Mesenchymal stem cell (in vitro differentiated cells and primary cell): ENCODE data around the gene KCNK2.

Source experiments
- DNase-seq: peaks from one replicate; pipeline ENCODE4 v3.0.0-alpha.2; 2013
- H2AFZ ChIP-seq: one replicate; pipeline ENCODE4 v1.6.1; 2013; ENCODE audit warnings: low read depth, mild to moderate bottlenecking, control low read depth, inconsistent platforms, low read length, moderate library complexity
- H2AK5ac ChIP-seq: 2 replicates; pipeline ENCODE4 v1.6.1; 2013; ENCODE audit warnings: low read length, moderate library complexity, mild to moderate bottlenecking, inconsistent platforms; ENCODE audit not compliant: severe bottlenecking
- H2BK120ac ChIP-seq: one replicate; pipeline ENCODE4 v1.6.1; 2013; ENCODE audit warnings: low read depth, mild to moderate bottlenecking, inconsistent platforms, low read length, moderate library complexity
- H2BK12ac ChIP-seq, 2 experiments: one replicate each; pipeline ENCODE4 v1.6.1; 2013; ENCODE audit warnings: inconsistent platforms in 2 of 2, low read length in 2 of 2, mild to moderate bottlenecking in 2 of 2, moderate library complexity in 2 of 2, control low read depth in 1 of 2
- H2BK15ac ChIP-seq: one replicate; pipeline ENCODE4 v1.6.1; 2013; ENCODE audit warnings: mild to moderate bottlenecking, low read depth, inconsistent platforms; ENCODE audit not compliant: poor library complexity, severe bottlenecking
- H2BK5ac ChIP-seq: 2 replicates; pipeline ENCODE4 v1.6.1; 2013; ENCODE audit warnings: low read depth, mild to moderate bottlenecking, low read length, control low read depth, inconsistent platforms; ENCODE audit not compliant: poor library complexity, severe bottlenecking
- H3K14ac ChIP-seq, 2 experiments: one replicate each; pipeline ENCODE4 v1.6.1; 2013; ENCODE audit warnings: inconsistent platforms in 2 of 2, low read length in 2 of 2, control low read depth in 1 of 2, mild to moderate bottlenecking in 1 of 2, moderate library complexity in 1 of 2
- H3K18ac ChIP-seq, 2 experiments: one replicate each; pipeline ENCODE4 v1.6.1; 2013; ENCODE audit warnings: inconsistent platforms in 2 of 2, low read length in 2 of 2, control low read depth in 1 of 2, low read depth in 1 of 2, mild to moderate bottlenecking in 1 of 2
- H3K23ac ChIP-seq, 2 experiments: one replicate each; pipeline ENCODE4 v1.6.1; 2013; ENCODE audit warnings: inconsistent platforms in 2 of 2, low read length in 2 of 2, mild to moderate bottlenecking in 2 of 2, moderate library complexity in 2 of 2, control low read depth in 1 of 2
- H3K27ac ChIP-seq: 2 replicates; pipeline ENCODE4 v1.5.1; 2013; ENCODE audit warnings: mild to moderate bottlenecking, moderate library complexity, low read length, control low read depth, inconsistent platforms; ENCODE audit not compliant: poor library complexity, severe bottlenecking
- H3K27me3 ChIP-seq, 2 experiments: 2 replicates each; pipeline versions ENCODE4 v1.6.1 to v1.7.0; 2013; ENCODE audit warnings: low read length in 2 of 2, mild to moderate bottlenecking in 2 of 2, moderate library complexity in 2 of 2, control low read depth in 1 of 2, inconsistent platforms in 1 of 2; ENCODE audit not compliant: control insufficient read depth in 1 of 2, insufficient read depth in 1 of 2
- H3K36me3 ChIP-seq, 2 experiments: 2 replicates each; pipeline versions ENCODE4 v1.6.1 to v1.7.0; 2013; ENCODE audit warnings: low read length in 2 of 2, control low read depth in 1 of 2, inconsistent platforms in 1 of 2, low read depth in 1 of 2, mild to moderate bottlenecking in 1 of 2; ENCODE audit not compliant: insufficient read depth in 2 of 2, control insufficient read depth in 1 of 2
- H3K4ac ChIP-seq, 2 experiments: one replicate each; pipeline ENCODE4 v1.6.1; 2013; ENCODE audit warnings: inconsistent platforms in 2 of 2, low read length in 2 of 2, mild to moderate bottlenecking in 2 of 2, moderate library complexity in 2 of 2, control low read depth in 1 of 2, low read depth in 1 of 2
- H3K4me1 ChIP-seq: 2 replicates; pipeline ENCODE4 v1.6.1; 2013; ENCODE audit warnings: low read depth, low read length, control low read depth; ENCODE audit not compliant: control insufficient read depth, insufficient read depth
- H3K4me2 ChIP-seq: 2 replicates; pipeline ENCODE4 v1.6.1; 2013; ENCODE audit warnings: low read length, mild to moderate bottlenecking, inconsistent platforms; ENCODE audit not compliant: poor library complexity, severe bottlenecking
- H3K4me3 ChIP-seq, 2 experiments: 2 replicates each; pipeline versions ENCODE4 v1.5.1 to v1.7.0; 2013; ENCODE audit warnings: low read length in 2 of 2, mild to moderate bottlenecking in 2 of 2, control low read depth in 1 of 2, low read depth in 1 of 2; ENCODE audit not compliant: insufficient read depth in 1 of 2
- H3K79me1 ChIP-seq: replicated peaks from 2 replicates; pipeline ENCODE4 v1.6.1; 2013; ENCODE audit warnings: mild to moderate bottlenecking, control low read depth, low read length, inconsistent platforms; ENCODE audit not compliant: poor library complexity, severe bottlenecking
- H3K9ac ChIP-seq: 2 replicates; pipeline ENCODE4 v1.7.0; 2013; ENCODE audit warnings: mild to moderate bottlenecking, low read length, moderate library complexity
- H3K9me3 ChIP-seq: 2 replicates; pipeline ENCODE4 v1.7.0; 2013; ENCODE audit warnings: mild to moderate bottlenecking, low read length; ENCODE audit not compliant: control insufficient read depth
- H4K8ac ChIP-seq: one replicate; pipeline ENCODE4 v1.6.1; 2013; ENCODE audit warnings: inconsistent platforms, mild to moderate bottlenecking, low read length, moderate library complexity
- H4K91ac ChIP-seq: one replicate; pipeline ENCODE4 v1.6.1; 2013; ENCODE audit warnings: mild to moderate bottlenecking, low read length, inconsistent platforms
- WGBS: methylation state at CpG from one replicate; pipeline ENCODE4 v1.1.7; 2013; ENCODE audit warnings: mixed read lengths; 5-methylcytosine and 5-hydroxymethylcytosine counted together

The KCNK2 gene

GRCh38 chr1:215143497-215143896 is 61.0 kb downstream of the KCNK2 start:
- H3K9ac ChIP-seq = no peak overlapping the region
- H3K4me2 ChIP-seq = no peak overlapping the region
- H2AK5ac ChIP-seq = no peak overlapping the region
- no peak overlapping the region for H3K18ac ChIP-seq
- no peak overlapping the region for H2BK120ac ChIP-seq
- H4K8ac ChIP-seq = no peak overlapping the region
- H3K79me1 ChIP-seq = no peaks in the 10 kb centered on the region
- peaks cover 17% of the 10 kb centered on the region for H3K9me3 ChIP-seq
- H3K4me3 ChIP-seq = no peak overlapping the region
- no peak overlapping the region for H2BK15ac ChIP-seq
- no peak overlapping the region for H2BK5ac ChIP-seq
- WGBS = 100% methylated on average over 1 of the region's 2 CpGs
- no peak overlapping the region for H3K14ac ChIP-seq
- no peak overlapping the region for H3K23ac ChIP-seq
- no peak overlapping the region for H3K4ac ChIP-seq
- H3K4me1 ChIP-seq = no peaks in the 10 kb centered on the region
- no peak overlapping the region for H4K91ac ChIP-seq
- no peak overlapping the region for H2BK12ac ChIP-seq
- no peak overlapping the region for H3K27ac ChIP-seq
- DNase-seq = no peak
- no peaks in the 10 kb centered on the region for H3K27me3 ChIP-seq
- H3K36me3 ChIP-seq = peaks cover 0 to 2% of the 10 kb centered on the region in 2 experiments
- H2AFZ ChIP-seq = no peak overlapping the region

GRCh38 chr1:215146240-215146975 is 63.9 kb downstream of the KCNK2 start:
- Histone ChIP-seq H3K4me1 (no peaks in the 10 kb centered on the region), H4K8ac (no peak overlapping the region), H3K79me1 (no peaks in the 10 kb centered on the region), H3K23ac (no peak overlapping the region), H2BK120ac (no peak overlapping the region), H3K4me3 (no peak overlapping the region), H4K91ac (no peak overlapping the region), H2BK5ac (no peak overlapping the region), H3K4me2 (no peak overlapping the region), H3K27ac (no peak overlapping the region), H3K18ac (no peak overlapping the region), H3K9ac (peak overlapping the region; percentile 45), H3K4ac (no peak overlapping the region), H2BK12ac (no peak overlapping the region), H2AK5ac (no peak overlapping the region), H3K14ac (no peak overlapping the region), H3K9me3 (peaks cover 11% of the 10 kb centered on the region), H2BK15ac (no peak overlapping the region), H3K36me3 (peaks cover 0 to 2% of the 10 kb centered on the region in 2 experiments), H3K27me3 (no peaks in the 10 kb centered on the region), H2AFZ (no peak overlapping the region)
- DNase-seq = peak; percentile 39
- 77% methylated on average over 6 of the region's 8 CpGs for WGBS

GRCh38 chr1:215147024-215147423 is 64.5 kb downstream of the KCNK2 start:
- DNase-seq = no peak
- WGBS = 100% methylated on average over 1 of the region's 3 CpGs

GRCh38 chr1:215151841-215152549 is 69.5 kb downstream of the KCNK2 start:
- no peak overlapping the region for H3K4ac ChIP-seq
- no peak overlapping the region for H2AK5ac ChIP-seq
- no peak overlapping the region for H2BK5ac ChIP-seq
- H3K4me1 ChIP-seq = no peaks in the 10 kb centered on the region
- no peak overlapping the region for H2BK12ac ChIP-seq
- no peaks in the 10 kb centered on the region for H3K79me1 ChIP-seq
- H4K8ac ChIP-seq = no peak overlapping the region
- H3K23ac ChIP-seq = no peak overlapping the region
- H3K4me3 ChIP-seq = no peak overlapping the region
- no peak overlapping the region for H4K91ac ChIP-seq
- H3K27me3 ChIP-seq = no peaks in the 10 kb centered on the region
- no peak overlapping the region for H3K4me2 ChIP-seq
- WGBS = 100% methylated on average over 1 of the region's 2 CpGs
- no peaks in the 10 kb centered on the region for H3K36me3 ChIP-seq
- no peaks in the 10 kb centered on the region for H3K9me3 ChIP-seq
- no peak overlapping the region for H2AFZ ChIP-seq
- no peak overlapping the region for H3K27ac ChIP-seq
- no peak overlapping the region for H3K9ac ChIP-seq
- no peak overlapping the region for H2BK120ac ChIP-seq
- no peak for DNase-seq
- H3K18ac ChIP-seq = no peak overlapping the region
- no peak overlapping the region for H3K14ac ChIP-seq
- no peak overlapping the region for H2BK15ac ChIP-seq

More at GRCh38 chr1:215147024-215147423, 64.5 kb downstream of the KCNK2 start:
- Histone ChIP-seq H3K9me3 (peaks cover 5% of the 10 kb centered on the region), H3K27me3 (no peaks in the 10 kb centered on the region), H3K14ac (no peak overlapping the region), H2BK15ac (no peak overlapping the region), H4K8ac (no peak overlapping the region), H2BK12ac (no peak overlapping the region), H3K36me3 (peaks cover 0 to 2% of the 10 kb centered on the region in 2 experiments), H3K4me3 (no peak overlapping the region), H3K9ac (no peak overlapping the region), H2BK120ac (no peak overlapping the region), H3K23ac (no peak overlapping the region), H3K4me1 (no peaks in the 10 kb centered on the region), H2AFZ (no peak overlapping the region), H3K4me2 (no peak overlapping the region), H4K91ac (no peak overlapping the region), H3K4ac (no peak overlapping the region), H3K79me1 (no peaks in the 10 kb centered on the region), H3K18ac (no peak overlapping the region), H2BK5ac (no peak overlapping the region), H3K27ac (no peak overlapping the region), H2AK5ac (no peak overlapping the region)
